ENCODE results near the gene TCEANC2. TPM values are rescaled to one million over a fixed set of nuclear protein-coding genes. Genes with fewer than 3 reads are reported as not detected.
A peak's percentile ranks its signal among the peaks of the same experiment; 100 is the strongest.
"Not testable (repeated sequence)": the region's sequence is repeated elsewhere in the genome, so short reads cannot be mapped to it uniquely, and the experiment has no call there.

The TCEANC2 gene
- total RNA-seq, 1 donor from 2014 or later, result 2.4 TPM

DNA sequence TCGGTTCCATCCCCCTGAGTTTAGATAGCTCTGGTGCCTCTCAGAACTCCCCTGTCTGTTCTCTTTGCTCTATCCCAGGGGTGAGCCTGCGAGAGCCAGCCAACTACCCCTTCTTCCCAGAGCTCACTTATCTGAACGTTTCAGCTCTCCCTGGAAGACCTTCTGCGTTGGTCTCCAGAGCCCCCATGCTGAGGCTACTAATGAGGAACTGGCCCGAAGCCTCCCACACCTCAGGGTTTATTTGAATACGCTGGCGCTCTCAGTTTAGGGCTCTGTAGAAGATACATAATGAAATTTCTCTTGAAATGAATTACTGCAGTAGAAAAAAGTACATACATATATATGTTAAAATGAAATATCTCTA, 43.5 kb downstream of the TCEANC2 start:
- FAIRE-seq, result no peak
- no peak for DNase-seq (ENCODE audit: low read depth)
- Histone ChIP-seq H3K4me3 (ENCODE audit: low read depth, low read length) (no peak overlapping the region), H3K36me3 (ENCODE audit: control insufficient read depth, insufficient read depth, low read length) (peaks cover 2% of the 10 kb centered on the region), H3K27me3 (ENCODE audit: control insufficient read depth, insufficient read depth, low read length) (no peaks in the 10 kb centered on the region)
- TF ChIP-seq, protein P1, sequence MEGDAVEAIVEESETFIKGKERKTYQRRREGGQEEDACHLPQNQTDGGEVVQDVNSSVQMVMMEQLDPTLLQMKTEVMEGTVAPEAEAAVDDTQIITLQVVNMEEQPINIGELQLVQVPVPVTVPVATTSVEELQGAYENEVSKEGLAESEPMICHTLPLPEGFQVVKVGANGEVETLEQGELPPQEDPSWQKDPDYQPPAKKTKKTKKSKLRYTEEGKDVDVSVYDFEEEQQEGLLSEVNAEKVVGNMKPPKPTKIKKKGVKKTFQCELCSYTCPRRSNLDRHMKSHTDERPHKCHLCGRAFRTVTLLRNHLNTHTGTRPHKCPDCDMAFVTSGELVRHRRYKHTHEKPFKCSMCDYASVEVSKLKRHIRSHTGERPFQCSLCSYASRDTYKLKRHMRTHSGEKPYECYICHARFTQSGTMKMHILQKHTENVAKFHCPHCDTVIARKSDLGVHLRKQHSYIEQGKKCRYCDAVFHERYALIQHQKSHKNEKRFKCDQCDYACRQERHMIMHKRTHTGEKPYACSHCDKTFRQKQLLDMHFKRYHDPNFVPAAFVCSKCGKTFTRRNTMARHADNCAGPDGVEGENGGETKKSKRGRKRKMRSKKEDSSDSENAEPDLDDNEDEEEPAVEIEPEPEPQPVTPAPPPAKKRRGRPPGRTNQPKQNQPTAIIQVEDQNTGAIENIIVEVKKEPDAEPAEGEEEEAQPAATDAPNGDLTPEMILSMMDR (IDR thresholded peaks at IDR 0.05; ENCODE audit: insufficient read depth, low read length, severe bottlenecking), result no peak

DNA sequence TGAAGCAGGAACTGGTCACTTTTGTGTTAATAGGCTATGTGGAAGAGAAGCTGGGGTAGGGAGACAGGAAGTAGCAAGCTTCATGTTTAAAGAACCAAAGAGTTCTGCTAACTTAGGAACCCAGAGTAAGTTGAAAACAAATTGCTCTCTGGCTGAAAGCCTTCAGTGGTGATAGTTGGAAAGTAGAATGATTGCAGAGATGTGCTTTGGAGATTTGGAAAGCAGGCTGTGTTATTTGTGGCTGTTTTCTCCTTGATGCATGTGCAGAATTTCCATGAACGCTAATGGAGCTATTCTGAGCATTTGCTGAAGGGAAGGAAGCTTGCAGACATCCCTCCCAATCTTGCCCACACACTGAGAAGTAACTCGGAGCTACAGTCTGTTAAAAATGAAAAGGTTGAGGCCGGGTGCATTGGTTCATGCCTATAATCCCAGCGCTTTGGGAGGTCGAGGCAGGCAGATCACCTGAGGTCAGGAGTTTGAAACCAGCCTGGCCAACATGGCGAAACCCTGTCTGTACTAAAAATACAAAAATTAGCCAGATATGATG, 45.7 kb downstream of the TCEANC2 start:
- DNase-seq (ENCODE audit: low read depth), result no peak
- TF ChIP-seq, protein P1 (IDR thresholded peaks at IDR 0.05; ENCODE audit: insufficient read depth, low read length, severe bottlenecking), result no peak
- Histone ChIP-seq H3K36me3 (ENCODE audit: control insufficient read depth, insufficient read depth, low read length) (peaks cover 2% of the 10 kb centered on the region), H3K4me3 (ENCODE audit: low read depth, low read length) (no peak overlapping the region), H3K27me3 (ENCODE audit: control insufficient read depth, insufficient read depth, low read length) (no peaks in the 10 kb centered on the region)
- no peak for FAIRE-seq

DNA sequence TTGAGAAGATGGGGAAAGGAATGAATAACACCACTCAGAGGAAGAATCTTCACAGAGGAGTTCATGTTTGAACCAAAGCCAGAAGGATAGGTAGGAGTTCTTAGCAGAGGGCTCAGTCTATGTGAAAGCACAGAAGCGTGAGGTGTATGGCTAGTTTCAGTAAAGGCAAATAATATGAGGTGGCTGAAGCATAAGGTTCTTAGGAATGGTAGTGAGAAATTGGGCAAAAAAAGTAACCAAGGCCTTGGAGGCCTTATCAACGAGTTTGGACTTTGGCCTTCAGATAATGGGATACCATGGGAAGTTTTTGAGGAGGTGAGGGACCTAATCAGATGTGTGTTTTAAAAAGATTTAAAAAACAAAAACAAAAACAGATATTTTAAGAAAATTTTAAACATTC, 47.1 kb downstream of the TCEANC2 start:
- no peak overlapping the region for H3K4me3 ChIP-seq (ENCODE audit: low read depth, low read length)
- H3K36me3 ChIP-seq (ENCODE audit: control insufficient read depth, insufficient read depth, low read length), result peaks cover 2% of the 10 kb centered on the region
- H3K27me3 ChIP-seq (ENCODE audit: control insufficient read depth, insufficient read depth, low read length), result no peaks in the 10 kb centered on the region
- FAIRE-seq, result no peak
- DNase-seq (ENCODE audit: low read depth), result no peak
- TF ChIP-seq, protein P1 (IDR thresholded peaks at IDR 0.05; ENCODE audit: insufficient read depth, low read length, severe bottlenecking), result no peak

DNA sequence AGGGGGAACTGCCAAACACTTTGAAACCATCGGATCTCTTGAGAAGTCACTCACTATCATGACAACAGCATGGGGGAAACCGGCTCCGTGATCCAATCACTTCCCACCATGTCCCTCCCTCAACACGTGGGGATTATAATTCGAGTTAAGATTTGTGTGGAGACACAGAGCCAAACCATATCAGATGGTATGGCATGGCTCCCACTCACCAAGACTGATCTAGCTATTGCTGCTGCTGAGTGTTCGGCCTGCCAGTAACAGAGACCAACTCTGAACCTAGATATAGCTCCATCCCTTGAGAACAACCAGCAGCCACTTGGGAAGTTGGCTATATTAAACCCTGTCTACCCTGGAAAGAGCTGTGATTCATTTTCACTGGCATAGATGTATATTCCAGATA, 50.0 kb downstream of the TCEANC2 start:
- TF ChIP-seq, protein P1 (IDR thresholded peaks at IDR 0.05; ENCODE audit: insufficient read depth, low read length, severe bottlenecking), result no peak
- no peak for DNase-seq (ENCODE audit: low read depth)
- Histone ChIP-seq H3K36me3 (ENCODE audit: control insufficient read depth, insufficient read depth, low read length) (no peaks in the 10 kb centered on the region), H3K4me3 (ENCODE audit: low read depth, low read length) (no peak overlapping the region), H3K27me3 (ENCODE audit: control insufficient read depth, insufficient read depth, low read length) (no peaks in the 10 kb centered on the region)
- FAIRE-seq, result peak; percentile 32

DNA sequence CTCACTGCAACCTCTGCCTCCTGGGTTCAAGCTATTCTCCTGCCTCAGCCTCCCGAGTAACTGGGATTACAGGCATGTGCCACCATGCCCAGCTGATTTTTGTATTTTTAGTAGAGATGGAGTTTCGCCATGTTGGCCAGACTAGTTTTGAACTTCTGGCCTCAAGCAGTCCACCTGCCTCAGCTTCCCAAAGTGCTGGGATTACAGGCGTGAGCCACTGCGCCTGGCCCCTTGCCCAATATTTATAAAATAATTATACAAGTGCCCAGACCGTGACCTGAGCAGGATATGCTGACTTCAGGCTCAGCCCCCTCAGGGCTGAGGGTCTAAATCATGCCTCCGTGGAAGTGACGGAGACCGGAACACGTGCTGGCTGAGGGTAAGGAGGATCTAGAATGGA, 51.2 kb downstream of the TCEANC2 start:
- not testable (repeated sequence) for H3K27me3 ChIP-seq (ENCODE audit: control insufficient read depth, insufficient read depth, low read length); FAIRE-seq; DNase-seq (ENCODE audit: low read depth); H3K36me3 ChIP-seq (ENCODE audit: control insufficient read depth, insufficient read depth, low read length); H3K4me3 ChIP-seq (ENCODE audit: low read depth, low read length)

DNA sequence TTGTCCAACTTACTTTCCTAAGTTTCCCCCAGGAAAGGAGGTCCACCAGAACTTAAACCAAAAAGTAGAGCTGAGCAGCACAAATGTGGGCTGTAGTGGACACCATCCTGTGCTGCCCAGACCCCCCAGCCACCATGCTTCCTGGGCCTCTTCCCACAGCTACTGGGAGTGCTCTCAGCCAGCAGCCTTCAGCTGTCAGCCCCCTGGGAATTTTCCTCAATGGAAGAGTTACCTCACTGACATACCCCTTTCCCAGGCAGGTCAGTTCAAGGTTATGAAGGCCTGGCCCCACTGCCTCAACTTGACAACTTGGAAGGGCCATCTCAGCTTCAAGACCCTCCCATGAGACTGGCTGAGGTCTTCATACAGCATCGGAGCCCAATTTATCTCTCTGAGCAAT, 51.7 kb downstream of the TCEANC2 start:
- FAIRE-seq (no peak), DNase-seq (ENCODE audit: low read depth) (no peak)
- H3K36me3 ChIP-seq (ENCODE audit: control insufficient read depth, insufficient read depth, low read length), result no peaks in the 10 kb centered on the region
- no peak overlapping the region for H3K4me3 ChIP-seq (ENCODE audit: low read depth, low read length)
- TF ChIP-seq, protein P1 (IDR thresholded peaks at IDR 0.05; ENCODE audit: insufficient read depth, low read length, severe bottlenecking), result no peak
- H3K27me3 ChIP-seq (ENCODE audit: control insufficient read depth, insufficient read depth, low read length), result no peaks in the 10 kb centered on the region
